Ovary (tissue), 9 donors: ENCODE results near the gene NR1H2. TPM values are rescaled to one million over a fixed set of nuclear protein-coding genes. Genes with fewer than 3 reads are reported as not detected.

Experiments used
- DNase-seq, 5 donors: peaks; one replicate each; pipeline ENCODE4 v3.0.0-alpha.2; 2019 to 2020
- H3K27ac ChIP-seq, 2 donors: fragments of 200-600 bp; one replicate each; pipeline versions ENCODE4 v1.5.1 to v1.8.0; 2019 to 2022
- H3K27me3 ChIP-seq: fragments of 200-600 bp; one replicate; pipeline ENCODE4 v1.8.0; 2022
- H3K36me3 ChIP-seq: fragments of 200-600 bp; sonication (generic); one replicate; pipeline ENCODE4 v1.5.1; 2019
- H3K4me1 ChIP-seq: one replicate; pipeline ENCODE4 v1.8.1; 2013; ENCODE audit warnings: mild to moderate bottlenecking, moderate library complexity; ENCODE audit not compliant: insufficient read depth
- H3K4me3 ChIP-seq: fragments of 200-600 bp; sonication (generic); one replicate; pipeline ENCODE4 v1.5.1; 2017
- H3K9me3 ChIP-seq, 2 donors: fragments of 200-600 bp in 1 of 2; sonication (generic) in 1 of 2; one replicate each; pipeline versions ENCODE4 v1.5.1 to v1.8.1; 2013 to 2019; ENCODE audit warnings: mild to moderate bottlenecking in 1 of 2, moderate library complexity in 1 of 2
- EP300 ChIP-seq: sonication (generic); formaldehyde crosslinking; IDR thresholded peaks from one replicate; pipeline ENCODE4 v1.6.1; 2017; ENCODE audit warnings: antibody characterized with exemption
- POLR2A ChIP-seq: fragments of 450-650 bp; IDR thresholded peaks from one replicate; pipeline ENCODE4 v1.6.1; 2017; ENCODE audit warnings: antibody characterized with exemption, mild to moderate bottlenecking, moderate library complexity
- WGBS, 3 donors: extraction: QIAGEN DNeasy Blood & Tissue Kit in 1 of 3; methylation state at CpG; one replicate each; pipeline versions ENCODE4 v1.1.5 to v1.1.7; 2013 to 2017; 5-methylcytosine and 5-hydroxymethylcytosine counted together
- intact Hi-C, 4 donors: fragments of 100-400 bp; cut with DNase I; formaldehyde crosslinking; loops; one replicate each; pipeline versions ENCODE4 v1.11.0 to v1.15.1; 2022 to 2023
- polyA plus RNA-seq, 2 donors: library from polyadenylated mRNA; stranded (reverse); fragments of 200-250 nt in 1 of 2; fragments of 350-450 nt in 1 of 2; fragmentation: Illumina TruSeq in 1 of 2; extraction: RNeasy Lipid Tissue Mini Kit (QIAGEN cat#74804) in 1 of 2; gene quantifications; one replicate each; pipeline ENCODE4 v1.2.3, GENCODE V29; 2013 to 2014
- total RNA-seq, 7 donors: library from RNA; depleted of rRNA in 2 of 7; stranded (reverse); fragments of >200 nt in 2 of 7; fragmentation: NEBNext Ultra II Directional in 3 of 7; extraction: Animal tissue kit (Norgen Biotek cat#: 25700) in 3 of 7; gene quantifications; one replicate each; pipeline versions ENCODE4 v1.1.0 to v1.2.4, GENCODE V29; 2016 to 2023
- TF ChIP-seq, protein P1 (sequence below), 3 donors: fragments of 450-650 bp in 2 of 3; fragments of 200-600 bp in 1 of 3; IDR thresholded peaks; one replicate each; pipeline versions ENCODE4 v1.5.1 to v1.8.0; 2016 to 2022; ENCODE audit warnings: antibody characterized with exemption in 3 of 3, mild to moderate bottlenecking in 1 of 3
- donor health status: DM: no; HTN: no; CAD: no; lungs with moderate emphysema.
- donor health status: DM: no; HTN: no; CAD: no.
- donor health status: Bipolar disorder and iron deficiency.
- donor health status: DM: yes; HTN: yes; CAD: no.
- donor health status: DM: no; HTN: no; CAD: no.
- donor health status: DM: yes; HTN: yes; CAD: no.

Gene NR1H2
- total and polyA plus RNA-seq, 9 donors, result 11.5 to 84.2 (median 62.3) TPM

DNA sequence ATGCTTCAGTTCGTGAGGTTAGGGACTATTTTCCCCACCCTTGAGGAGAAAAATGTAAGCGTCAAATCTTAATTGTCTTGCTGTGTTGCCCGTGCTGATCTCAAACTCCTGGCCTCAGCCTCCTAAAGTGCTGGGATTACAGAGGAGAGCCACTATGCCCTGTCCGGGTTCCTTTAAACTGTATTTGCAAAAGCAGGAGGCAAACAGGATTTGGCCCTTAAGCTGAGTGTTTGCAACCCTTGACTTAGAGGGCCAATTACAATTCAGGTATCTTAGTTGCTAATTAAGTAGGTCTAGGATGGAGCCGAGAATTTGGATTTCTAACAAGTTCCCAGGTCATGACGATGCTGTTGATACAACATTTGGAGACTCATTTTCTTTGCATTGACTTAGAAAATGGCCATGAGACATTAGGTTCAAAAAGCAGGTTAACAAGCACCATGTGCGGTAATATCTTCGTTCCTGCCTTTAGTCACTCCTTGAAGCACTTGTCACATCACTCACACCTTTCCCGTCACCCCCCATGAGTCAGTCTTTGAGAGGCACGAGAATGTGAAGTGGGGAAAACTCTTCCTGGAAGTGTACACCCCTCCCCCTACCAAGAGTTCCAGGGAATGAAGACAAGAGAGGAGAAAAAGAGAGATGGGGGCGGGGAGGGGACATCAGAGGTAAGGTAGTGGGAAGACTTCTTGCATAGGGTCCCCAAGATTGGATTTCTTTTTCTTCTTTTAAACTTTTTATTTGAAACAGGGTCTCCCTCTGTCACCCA lies 13.4 kb upstream of the NR1H2 start:
- Histone ChIP-seq H3K4me3 (no peak overlapping the region), H3K27me3 (no peaks in the 10 kb centered on the region), H3K36me3 (no peaks in the 10 kb centered on the region), H3K4me1 (peaks cover under 1% of the 10 kb centered on the region), H3K27ac (no peak overlapping the region), H3K9me3 (no peaks in the 10 kb centered on the region)
- WGBS, 3 donors, result 66 to 69% (median 69%) methylated on average over 11 of the region's 11 CpGs
- intact Hi-C loops, result loop anchor here (5.0 to 10.0 kb wide), 5 partner anchors 52 to 419 kb away; partner anchors contain the start of genes CLEC11A (in 1 of the 4) and SPIB (in 1 of the 4)
- TF ChIP-seq, protein P1, sequence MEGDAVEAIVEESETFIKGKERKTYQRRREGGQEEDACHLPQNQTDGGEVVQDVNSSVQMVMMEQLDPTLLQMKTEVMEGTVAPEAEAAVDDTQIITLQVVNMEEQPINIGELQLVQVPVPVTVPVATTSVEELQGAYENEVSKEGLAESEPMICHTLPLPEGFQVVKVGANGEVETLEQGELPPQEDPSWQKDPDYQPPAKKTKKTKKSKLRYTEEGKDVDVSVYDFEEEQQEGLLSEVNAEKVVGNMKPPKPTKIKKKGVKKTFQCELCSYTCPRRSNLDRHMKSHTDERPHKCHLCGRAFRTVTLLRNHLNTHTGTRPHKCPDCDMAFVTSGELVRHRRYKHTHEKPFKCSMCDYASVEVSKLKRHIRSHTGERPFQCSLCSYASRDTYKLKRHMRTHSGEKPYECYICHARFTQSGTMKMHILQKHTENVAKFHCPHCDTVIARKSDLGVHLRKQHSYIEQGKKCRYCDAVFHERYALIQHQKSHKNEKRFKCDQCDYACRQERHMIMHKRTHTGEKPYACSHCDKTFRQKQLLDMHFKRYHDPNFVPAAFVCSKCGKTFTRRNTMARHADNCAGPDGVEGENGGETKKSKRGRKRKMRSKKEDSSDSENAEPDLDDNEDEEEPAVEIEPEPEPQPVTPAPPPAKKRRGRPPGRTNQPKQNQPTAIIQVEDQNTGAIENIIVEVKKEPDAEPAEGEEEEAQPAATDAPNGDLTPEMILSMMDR (IDR thresholded peaks at IDR 0.05), result no peak
- no peak for TF ChIP-seq EP300
- TF ChIP-seq POLR2A, result no peak
- no peak for DNase-seq

DNA sequence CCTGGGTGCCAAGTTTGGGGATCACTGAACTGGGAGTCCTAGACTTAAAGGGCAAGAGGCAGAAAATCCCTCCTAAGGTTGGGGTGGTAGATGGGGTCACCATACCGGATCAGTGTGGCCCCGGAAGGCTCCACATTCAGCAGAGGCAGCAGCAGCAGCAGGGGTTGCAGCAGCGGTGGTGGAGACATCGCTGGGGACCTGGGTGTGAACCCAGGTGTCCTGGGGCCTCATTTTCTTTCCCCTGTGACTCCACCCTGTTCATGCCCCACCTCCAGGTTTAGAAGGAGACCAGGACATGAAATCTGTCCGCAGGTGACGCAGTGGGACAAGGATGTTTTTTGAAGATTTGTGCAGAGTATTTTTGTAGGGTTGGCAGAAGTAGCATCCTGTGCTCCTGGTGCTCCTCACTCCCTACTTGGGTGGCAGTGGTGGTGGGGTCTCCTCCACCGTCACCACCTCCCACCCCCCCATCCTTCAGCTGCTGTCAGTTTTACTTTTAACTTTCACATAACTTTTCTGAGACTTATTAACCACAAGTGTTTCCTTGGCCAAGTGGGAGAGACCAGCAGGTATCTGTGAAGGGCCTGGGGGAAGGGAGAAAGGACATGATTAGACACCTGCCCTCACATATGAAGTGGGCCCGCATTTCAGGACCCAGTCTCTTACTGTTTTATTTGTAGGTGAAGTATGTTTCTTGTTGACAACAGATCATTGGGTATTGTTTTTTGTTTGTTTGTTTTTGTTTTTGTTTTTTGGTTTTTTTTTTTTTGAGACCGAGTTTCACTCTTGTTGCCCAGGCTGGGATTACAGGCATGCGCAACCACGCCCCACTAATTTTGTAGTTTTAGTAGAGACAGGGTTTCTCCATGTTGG lies 10.6 kb upstream of the NR1H2 start, which contains the start of gene NAPSA:
Gene NAPSA, minus strand, starts transcription at position 206 of the 873 bp plus-strand sequence. Its CDS starts 18 bp downstream, at position 188.
- no peaks in the 10 kb centered on the region for H3K4me1 ChIP-seq
- no peak for TF ChIP-seq POLR2A
- no peak for TF ChIP-seq EP300
- TF ChIP-seq, protein P1 (IDR thresholded peaks at IDR 0.05), result no peak
- no peak for DNase-seq
- 79% methylated on average over 11 of the region's 11 CpGs for WGBS, 3 donors
- H3K36me3 ChIP-seq, result no peaks in the 10 kb centered on the region
- H3K9me3 ChIP-seq, result no peaks in the 10 kb centered on the region
- H3K4me3 ChIP-seq, result no peak within 1 kb of the TSS
- no peak within 1 kb of the TSS for H3K27ac ChIP-seq
- H3K27me3 ChIP-seq, result no peaks in the 10 kb centered on the region
- intact Hi-C loops, result loop anchor here in 3 of 4 donors (5.0 to 10.0 kb wide), 5 partner anchors 49 to 412 kb away; partner anchors contain the start of genes CLEC11A (in 1 of the 3) and SPIB (in 1 of the 3)

DNA sequence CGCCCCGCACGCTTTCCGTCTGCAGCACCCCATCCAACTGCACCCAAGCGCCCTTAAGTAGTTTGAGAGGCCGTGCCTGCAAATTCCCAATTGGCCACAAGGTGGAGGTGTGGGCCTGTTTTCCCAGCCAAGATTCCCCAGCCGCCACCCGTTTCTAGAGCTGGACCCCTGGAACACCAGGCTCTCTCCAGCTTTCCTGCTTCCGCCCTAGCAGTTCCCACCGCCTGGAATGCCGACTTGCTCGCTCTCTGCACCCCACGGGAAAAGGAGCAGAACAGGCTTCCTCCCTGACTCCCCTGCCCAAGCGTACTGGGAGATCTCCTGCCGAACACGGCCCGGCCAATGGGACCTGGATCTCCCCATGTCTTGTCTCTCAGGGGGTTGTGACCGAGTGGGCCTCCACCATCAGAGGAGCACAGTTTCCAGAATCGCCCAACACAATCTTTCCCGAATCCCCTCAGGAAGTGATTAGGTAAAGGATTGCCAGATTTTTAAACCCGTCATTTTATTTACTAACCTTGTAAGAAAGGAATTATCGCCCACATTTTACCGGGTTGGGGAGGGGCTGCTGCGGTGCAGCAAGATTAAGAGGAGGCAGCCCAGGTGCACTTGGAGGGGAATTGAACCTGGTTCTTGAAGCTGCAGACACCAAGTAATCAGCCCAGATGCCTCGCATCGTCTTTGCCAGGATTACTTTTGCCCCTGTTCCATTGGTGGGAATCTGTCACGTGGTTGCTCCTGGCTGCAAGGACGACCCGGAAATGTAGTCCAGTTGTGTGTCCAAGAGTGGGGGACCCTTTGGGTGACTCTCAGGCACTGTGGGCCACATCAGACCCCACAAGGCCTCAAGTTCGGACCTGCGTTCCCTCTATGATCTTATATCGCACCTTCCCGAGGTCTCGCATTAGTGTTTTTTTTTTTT lies 7.3 kb upstream of the NR1H2 start:
- no peaks in the 10 kb centered on the region for H3K4me1 ChIP-seq
- H3K27me3 ChIP-seq, result no peaks in the 10 kb centered on the region
- intact Hi-C loops, result loop anchor here in 3 of 4 donors (2.0 to 10.0 kb wide), 6 partner anchors 46 to 408 kb away; partner anchors contain the start of genes CLEC11A (in 1 of the 3) and SPIB (in 1 of the 3)
- TF ChIP-seq, protein P1 (IDR thresholded peaks at IDR 0.05), result peak; percentile 72 to 87 (median 74)
- TF ChIP-seq POLR2A (no peak), EP300 (no peak)
- peak overlapping the region in 1 of 2 donors; percentile 44 for H3K27ac ChIP-seq
- no peaks in the 10 kb centered on the region for H3K36me3 ChIP-seq
- peak; percentile 78 to 89 (median 87) for DNase-seq
- no peaks in the 10 kb centered on the region for H3K9me3 ChIP-seq
- 5 to 9% (median 9%) methylated on average over 34 of the region's 34 CpGs for WGBS, 3 donors
- H3K4me3 ChIP-seq, result peak overlapping the region; percentile 46
